T-helper 2 cell treated with Interferon-gamma antibody and Interleukin-4, amounts not matched to agents 5 μg/mL and 100 μg/mL, for 36 hours (primary cell): ENCODE data around the gene MAP2K5.
"Not testable (repeated sequence)": the region's sequence is repeated elsewhere in the genome, so short reads cannot be mapped to it uniquely, and the experiment has no call there.

Experiments
- DNase-seq: peaks from one replicate; pipeline ENCODE4 v3.0.0; 2021; ENCODE audit warnings: low spot score
- H3K27ac Mint-ChIP-seq: one replicate; pipeline ENCODE4 v1.8.0; 2021; ENCODE audit warnings: mild to moderate bottlenecking, mixed read lengths
- H3K27me3 Mint-ChIP-seq: one replicate; pipeline ENCODE4 v1.8.0; 2021; ENCODE audit warnings: low read depth, mixed read lengths
- H3K36me3 Mint-ChIP-seq: one replicate; pipeline ENCODE4 v1.8.0; 2021; ENCODE audit warnings: low read depth, mixed read lengths
- H3K4me1 Mint-ChIP-seq: one replicate; pipeline ENCODE4 v1.8.0; 2021; ENCODE audit warnings: low read depth, mixed read lengths
- H3K4me3 Mint-ChIP-seq: one replicate; pipeline ENCODE4 v1.8.0; 2022; ENCODE audit warnings: mild to moderate bottlenecking, moderate library complexity, mixed read lengths
- H3K9me3 Mint-ChIP-seq: one replicate; pipeline ENCODE4 v1.8.0; 2021; ENCODE audit warnings: mixed read lengths

Gene MAP2K5

GRCh38 chr15:67660446-67660845 lies 117.9 kb downstream of the MAP2K5 start:
- Mint-ChIP-seq H3K27me3 (no peaks in the 10 kb centered on the region), H3K4me1 (no peaks in the 10 kb centered on the region), H3K9me3 (peaks cover 6% of the 10 kb centered on the region), H3K4me3 (no peak overlapping the region), H3K36me3 (peaks cover 17% of the 10 kb centered on the region), H3K27ac (no peak overlapping the region)
- DNase-seq, result no peak

DNA sequence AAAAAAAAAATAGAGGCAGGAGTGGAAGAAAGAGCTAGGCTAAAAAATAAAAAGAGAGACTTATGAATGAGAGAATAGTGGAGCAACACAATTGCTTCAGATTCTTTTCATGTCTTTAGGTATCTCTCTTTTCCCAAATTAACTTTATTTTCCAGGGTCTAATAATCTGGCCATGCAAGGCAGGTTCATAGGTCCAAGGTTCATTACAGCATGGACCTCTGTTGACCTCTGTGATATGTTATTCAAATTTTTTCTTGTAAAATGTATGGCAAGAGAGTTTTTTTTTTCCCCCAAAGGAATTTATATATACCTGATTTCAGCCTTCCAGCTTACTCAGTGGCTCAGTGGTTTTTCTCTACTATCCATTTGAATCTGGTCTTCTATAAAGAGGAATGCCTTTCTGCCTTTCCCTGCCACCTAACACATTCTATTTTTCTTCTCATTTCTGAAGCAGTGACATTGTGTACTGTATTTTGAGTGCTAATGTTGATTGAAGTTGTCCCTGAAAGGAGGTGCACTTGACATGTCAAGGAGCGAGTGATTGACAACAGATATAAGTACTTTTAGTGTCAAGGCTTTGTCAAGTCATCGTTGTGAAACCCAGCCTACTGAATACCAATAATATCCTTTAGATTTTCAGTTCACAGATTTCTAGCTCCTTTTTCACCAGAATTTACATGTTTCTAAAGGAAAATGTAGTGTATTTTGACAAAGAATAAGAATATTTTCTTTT lies 118.5 kb downstream of the MAP2K5 start:
- H3K9me3 Mint-ChIP-seq, result peaks cover under 1% of the 10 kb centered on the region
- no peak for DNase-seq
- H3K36me3 Mint-ChIP-seq, result peaks cover 11% of the 10 kb centered on the region
- H3K4me3 Mint-ChIP-seq, result no peak overlapping the region
- H3K27me3 Mint-ChIP-seq, result no peaks in the 10 kb centered on the region
- H3K4me1 Mint-ChIP-seq, result no peaks in the 10 kb centered on the region
- H3K27ac Mint-ChIP-seq, result no peak overlapping the region

DNA sequence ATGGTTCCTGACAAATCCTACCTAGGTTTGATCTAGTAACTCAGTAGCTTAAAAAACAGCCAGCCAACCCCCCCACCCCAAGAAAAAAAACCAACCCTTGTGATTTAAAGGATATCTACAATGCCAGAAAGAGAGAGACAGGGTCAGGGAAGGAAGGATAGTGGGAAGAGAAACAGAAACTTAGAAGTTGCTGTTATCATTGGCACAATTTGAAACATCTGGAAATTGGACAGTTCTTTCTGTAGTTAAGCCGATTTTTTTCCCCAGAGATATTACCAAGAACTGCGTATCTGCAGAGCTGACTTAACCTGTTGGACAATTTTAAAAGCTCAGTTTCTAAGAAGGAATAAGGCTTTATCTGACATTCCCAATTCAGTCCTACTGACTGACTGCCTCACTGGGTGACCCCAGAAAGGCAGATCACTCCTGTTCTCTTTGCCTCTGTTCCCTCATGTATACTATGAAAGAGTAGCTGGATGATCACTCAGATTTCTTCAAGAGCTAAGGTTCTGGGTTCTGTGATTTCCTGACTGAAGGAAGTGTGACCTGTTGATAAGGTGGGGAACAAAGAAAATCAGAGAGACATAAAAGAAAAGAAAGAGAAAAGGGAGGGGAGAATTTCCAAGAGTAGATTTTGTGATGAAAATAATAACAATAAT lies 128.3 kb downstream of the MAP2K5 start:
- H3K9me3 Mint-ChIP-seq, result peaks cover 4% of the 10 kb centered on the region
- no peak overlapping the region for H3K4me3 Mint-ChIP-seq
- DNase-seq, result no peak
- H3K27ac Mint-ChIP-seq, result no peak overlapping the region
- peaks cover 4% of the 10 kb centered on the region for H3K36me3 Mint-ChIP-seq
- no peaks in the 10 kb centered on the region for H3K4me1 Mint-ChIP-seq
- H3K27me3 Mint-ChIP-seq, result no peaks in the 10 kb centered on the region

- H3K4me1 Mint-ChIP-seq, H3K4me3 Mint-ChIP-seq, H3K27me3 Mint-ChIP-seq, H3K36me3 Mint-ChIP-seq, DNase-seq, H3K27ac Mint-ChIP-seq, H3K9me3 Mint-ChIP-seq: not testable (repeated sequence)
Measured at GRCh38 chr15:67672834-67673233, 130.3 kb downstream of the MAP2K5 start.

DNA sequence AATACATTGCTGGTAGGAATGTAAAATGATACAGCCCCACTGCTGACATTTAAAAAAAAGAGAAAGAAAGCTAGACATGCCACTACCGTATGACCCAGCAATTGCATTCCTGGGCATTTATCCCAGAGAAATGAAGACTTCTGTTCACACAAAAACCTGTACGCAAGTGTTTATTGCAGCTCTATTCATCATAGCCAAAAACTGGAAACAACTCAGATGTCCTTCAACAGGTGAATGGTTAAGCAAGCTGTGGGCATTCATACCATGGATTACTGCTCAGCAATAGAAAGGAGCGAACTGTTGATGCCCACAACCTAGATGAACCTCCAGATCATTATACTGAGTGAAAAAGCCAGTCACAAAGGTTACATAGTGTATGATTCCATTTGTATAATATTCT lies 132.5 kb downstream of the MAP2K5 start:
- Mint-ChIP-seq H3K36me3 (peaks cover 5% of the 10 kb centered on the region), H3K27me3 (no peaks in the 10 kb centered on the region)

GRCh38 chr15:67678089-67678488 lies 135.6 kb downstream of the MAP2K5 start:
- Mint-ChIP-seq H3K9me3 (peaks cover 6% of the 10 kb centered on the region), H3K27ac (no peak overlapping the region), H3K36me3 (peaks cover 13% of the 10 kb centered on the region), H3K4me3 (no peak overlapping the region), H3K27me3 (no peaks in the 10 kb centered on the region), H3K4me1 (peaks cover 2% of the 10 kb centered on the region)
- no peak for DNase-seq

More for the DNA sequence above, 132.5 kb downstream of the MAP2K5 start:
- no peak for DNase-seq
- H3K9me3 Mint-ChIP-seq, result peaks cover 4% of the 10 kb centered on the region
- H3K27ac Mint-ChIP-seq, result no peak overlapping the region
- H3K4me1 Mint-ChIP-seq, result no peaks in the 10 kb centered on the region
- no peak overlapping the region for H3K4me3 Mint-ChIP-seq

GRCh38 chr15:67678993-67679392 lies 136.5 kb downstream of the MAP2K5 start:
- no peak overlapping the region for H3K27ac Mint-ChIP-seq
- no peak for DNase-seq
- H3K4me3 Mint-ChIP-seq, result no peak overlapping the region
- peaks cover 14% of the 10 kb centered on the region for H3K9me3 Mint-ChIP-seq
- no peaks in the 10 kb centered on the region for H3K27me3 Mint-ChIP-seq
- peaks cover 17% of the 10 kb centered on the region for H3K36me3 Mint-ChIP-seq
- peaks cover 2% of the 10 kb centered on the region for H3K4me1 Mint-ChIP-seq

DNA sequence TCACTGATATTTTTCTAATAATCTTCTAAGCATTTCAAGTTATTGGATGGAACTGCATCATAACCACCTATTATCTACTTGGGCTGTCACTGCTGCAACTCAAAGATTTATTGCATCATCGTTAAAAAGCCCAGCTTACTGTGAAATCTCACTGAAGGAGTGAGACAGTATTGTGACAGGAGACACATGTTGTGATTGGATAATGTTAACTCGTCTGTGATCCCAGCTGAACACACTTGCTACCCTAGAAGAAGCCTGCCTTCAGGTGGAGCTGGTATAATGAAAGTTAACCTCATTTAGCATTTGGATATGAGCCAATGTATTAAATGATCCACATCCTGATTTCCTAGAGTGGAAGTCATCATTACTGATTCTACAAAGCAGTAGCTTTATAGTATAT lies 138.1 kb downstream of the MAP2K5 start:
- no peak overlapping the region for H3K27ac Mint-ChIP-seq
- H3K9me3 Mint-ChIP-seq, result peaks cover 30% of the 10 kb centered on the region
- H3K36me3 Mint-ChIP-seq, result peaks cover 22% of the 10 kb centered on the region
- peaks cover 2% of the 10 kb centered on the region for H3K4me1 Mint-ChIP-seq
- no peak for DNase-seq
- H3K4me3 Mint-ChIP-seq, result no peak overlapping the region
- H3K27me3 Mint-ChIP-seq, result no peaks in the 10 kb centered on the region

DNA sequence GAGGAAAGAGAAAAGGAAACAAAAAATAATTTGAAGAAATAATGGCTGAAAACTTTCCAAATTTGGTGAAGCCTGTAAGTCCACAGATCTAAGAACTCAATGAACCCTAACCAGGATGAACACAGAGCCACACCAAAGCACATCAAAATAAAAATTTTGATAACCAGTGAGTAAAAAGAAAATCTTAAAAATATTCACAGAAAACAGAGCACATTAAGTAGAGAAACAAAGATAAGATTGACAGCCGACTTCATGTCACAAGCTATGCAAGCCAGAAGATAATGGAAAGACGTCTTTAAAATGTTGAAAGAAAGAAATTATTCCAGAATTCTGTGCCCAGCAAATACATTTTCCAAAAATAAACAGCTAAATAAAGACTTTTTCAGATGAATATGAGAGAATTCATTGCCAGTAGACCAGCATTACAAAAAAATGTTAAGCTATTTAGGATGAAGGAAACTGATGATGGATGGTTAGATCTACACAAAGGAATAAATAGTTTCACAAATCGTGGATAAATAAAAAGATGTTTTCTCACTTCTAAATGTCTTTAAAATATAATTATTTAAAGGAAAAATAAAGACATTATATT lies 142.6 kb downstream of the MAP2K5 start:
- H3K4me1 Mint-ChIP-seq, result peaks cover 2% of the 10 kb centered on the region
- H3K36me3 Mint-ChIP-seq, result peaks cover 21% of the 10 kb centered on the region
- peaks cover 39% of the 10 kb centered on the region for H3K9me3 Mint-ChIP-seq
- no peak overlapping the region for H3K27ac Mint-ChIP-seq
- DNase-seq, result no peak
- no peaks in the 10 kb centered on the region for H3K27me3 Mint-ChIP-seq
- H3K4me3 Mint-ChIP-seq, result no peak overlapping the region

DNA sequence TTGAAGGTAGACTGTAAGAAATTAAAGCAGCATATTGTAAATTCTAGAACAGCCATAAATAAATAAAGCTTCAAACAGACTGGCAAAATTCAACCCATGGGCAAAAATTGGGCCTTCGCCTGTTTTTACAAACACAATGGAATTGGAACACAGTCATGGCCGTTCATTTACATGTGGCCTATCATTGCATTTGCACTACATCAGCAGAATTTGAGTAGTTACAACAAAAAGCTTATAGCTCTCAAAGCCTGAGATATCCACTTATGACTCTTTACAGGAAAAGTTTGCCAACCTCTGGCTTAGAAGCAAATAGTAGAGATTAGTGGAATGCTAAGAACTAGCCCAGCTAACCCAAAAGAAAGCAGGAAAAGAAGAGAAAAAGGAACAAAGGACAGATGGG lies 143.2 kb downstream of the MAP2K5 start:
- no peak overlapping the region for H3K4me3 Mint-ChIP-seq
- no peak for DNase-seq
- H3K4me1 Mint-ChIP-seq, result no peaks in the 10 kb centered on the region
- H3K36me3 Mint-ChIP-seq, result peaks cover 19% of the 10 kb centered on the region
- H3K9me3 Mint-ChIP-seq, result peaks cover 39% of the 10 kb centered on the region
- no peak overlapping the region for H3K27ac Mint-ChIP-seq
- H3K27me3 Mint-ChIP-seq, result no peaks in the 10 kb centered on the region

- H3K36me3 Mint-ChIP-seq, result peaks cover 1% of the 10 kb centered on the region
- H3K27ac Mint-ChIP-seq, result no peak overlapping the region
- no peaks in the 10 kb centered on the region for H3K4me1 Mint-ChIP-seq
- DNase-seq, result no peak
- no peak overlapping the region for H3K4me3 Mint-ChIP-seq
- H3K9me3 Mint-ChIP-seq, result peaks cover 6% of the 10 kb centered on the region
- H3K27me3 Mint-ChIP-seq, result no peaks in the 10 kb centered on the region
Measured at GRCh38 chr15:67690936-67691335, 148.4 kb downstream of the MAP2K5 start.

DNA sequence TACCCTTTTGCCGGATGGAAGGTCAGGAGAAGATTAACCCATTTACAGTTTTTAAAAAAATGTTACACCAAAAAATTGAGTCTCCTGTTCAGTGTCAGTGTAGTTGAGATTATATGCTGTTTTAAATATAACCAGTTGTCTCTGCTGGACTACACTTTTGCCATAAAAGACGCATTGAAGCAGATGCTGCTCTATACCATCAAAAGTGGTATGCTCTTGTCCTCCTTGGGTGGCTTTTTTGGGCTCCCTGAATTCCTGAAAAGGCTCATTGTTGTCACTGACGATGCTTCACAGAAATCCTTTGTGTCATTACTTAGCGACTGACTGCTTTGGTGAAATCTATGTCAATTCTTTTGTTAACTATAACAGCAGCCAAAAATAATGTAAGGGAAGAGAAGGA lies 148.9 kb downstream of the MAP2K5 start:
- H3K9me3 Mint-ChIP-seq, result peaks cover 4% of the 10 kb centered on the region
- no peak overlapping the region for H3K27ac Mint-ChIP-seq
- H3K36me3 Mint-ChIP-seq, result peaks cover 1% of the 10 kb centered on the region
- no peak for DNase-seq
- H3K27me3 Mint-ChIP-seq, result no peaks in the 10 kb centered on the region
- H3K4me3 Mint-ChIP-seq, result no peak overlapping the region
- H3K4me1 Mint-ChIP-seq, result no peaks in the 10 kb centered on the region

GRCh38 chr15:67692573-67692972 lies 150.1 kb downstream of the MAP2K5 start:
- Mint-ChIP-seq H3K4me1 (no peaks in the 10 kb centered on the region), H3K36me3 (peaks cover 1% of the 10 kb centered on the region), H3K4me3 (no peak overlapping the region), H3K27ac (no peak overlapping the region), H3K27me3 (no peaks in the 10 kb centered on the region), H3K9me3 (peaks cover 4% of the 10 kb centered on the region)
- no peak for DNase-seq

DNA sequence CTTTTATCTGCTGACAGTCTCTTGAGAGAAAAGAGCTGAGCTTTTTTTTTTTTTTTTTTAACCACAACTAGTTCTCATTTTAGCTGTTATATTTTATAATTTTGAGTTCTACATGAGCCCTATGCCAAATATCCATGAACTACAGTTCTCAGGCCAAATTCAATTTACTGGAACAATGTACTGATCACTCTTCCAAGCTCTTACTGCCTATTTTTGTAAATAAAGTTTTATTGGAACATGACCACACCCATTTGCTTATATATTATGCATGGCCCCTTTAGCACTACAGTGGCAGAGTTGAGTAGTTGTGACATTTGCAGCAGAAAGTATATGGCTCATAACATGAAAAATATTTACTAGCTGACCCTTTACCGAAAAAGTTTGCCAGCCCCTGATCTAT lies 153.6 kb downstream of the MAP2K5 start:
- no peak for DNase-seq
- Mint-ChIP-seq H3K27ac (no peak overlapping the region), H3K4me3 (no peak overlapping the region), H3K27me3 (no peaks in the 10 kb centered on the region), H3K36me3 (peaks cover 1% of the 10 kb centered on the region), H3K9me3 (no peaks in the 10 kb centered on the region), H3K4me1 (no peaks in the 10 kb centered on the region)
